IMR-90 (cell line): ENCODE data around the gene FBXW8. TPM values are rescaled to one million over a fixed set of nuclear protein-coding genes. Genes with fewer than 3 reads are reported as not detected.

Experiments
- ATAC-seq: fragments of 200-7000 bp; cut with Tn5 transposase; 2 replicates; pipeline ENCODE4 v1.9.1; 2020; ENCODE audit warnings: low read depth, mild to moderate bottlenecking, moderate library complexity
- BruUV-seq: library from RNA; stranded (reverse); fragments of 400-500 nt; replicated peaks from 2 replicates; lab custom pipeline; 2021; lab: Mats Ljungman, UMichigan
- CTCF ChIA-PET: fragments of 300-600 bp; formaldehyde crosslinking; extraction: SDS; loops from one replicate; lab custom pipeline; 2021; ENCODE audit warnings: antibody characterized with exemption; lab: Yijun Ruan, JAX
- POLR2A ChIA-PET: fragments of 300-600 bp; sonication (Branson Sonifier 250); formaldehyde crosslinking; loops from one replicate; lab custom pipeline; 2022; ENCODE audit warnings: antibody characterized with exemption; ENCODE audit not compliant: unreplicated experiment; lab: Charles Lee
- DNase-seq: peaks from one replicate; pipeline ENCODE4 v3.0.0; 2013
- H2AFZ ChIP-seq: replicated peaks from 2 replicates; pipeline ENCODE3; 2013; ENCODE audit warnings: low read length, mild to moderate bottlenecking; ENCODE audit not compliant: poor library complexity
- H2AK5ac ChIP-seq: 2 replicates; pipeline ENCODE4 v1.6.1; 2013; ENCODE audit warnings: low read depth, low read length, inconsistent platforms
- H2AK9ac ChIP-seq: replicated peaks from 2 replicates; pipeline ENCODE3; 2013; ENCODE audit warnings: mild to moderate bottlenecking, low read depth, low read length, moderate library complexity; ENCODE audit not compliant: poor library complexity
- H2BK120ac ChIP-seq: 2 replicates; pipeline ENCODE4 v1.6.1; 2013; ENCODE audit warnings: low read depth, low read length, inconsistent platforms
- H2BK15ac ChIP-seq: 3 replicates; pipeline ENCODE4 v1.6.1; 2013; ENCODE audit warnings: low read depth, low read length, inconsistent platforms
- H2BK20ac ChIP-seq: 2 replicates; pipeline ENCODE4 v1.6.1; 2013; ENCODE audit warnings: low read depth, mild to moderate bottlenecking, inconsistent platforms, low read length, moderate library complexity
- H2BK5ac ChIP-seq: 2 replicates; pipeline ENCODE4 v1.6.1; 2013; ENCODE audit warnings: mild to moderate bottlenecking, low read depth, low read length, inconsistent platforms; ENCODE audit not compliant: poor library complexity, severe bottlenecking
- H3K14ac ChIP-seq: replicated peaks from 2 replicates; pipeline ENCODE4 v1.6.1; 2013; ENCODE audit warnings: low read depth, low read length, inconsistent platforms
- H3K18ac ChIP-seq: 2 replicates; pipeline ENCODE4 v1.6.1; 2013; ENCODE audit warnings: low read depth, low read length, control low read depth
- H3K23ac ChIP-seq: 2 replicates; pipeline ENCODE4 v1.6.1; 2013; ENCODE audit warnings: low read depth, low read length, inconsistent platforms
- H3K27ac ChIP-seq: 2 replicates; pipeline ENCODE4 v1.5.1; 2013; ENCODE audit warnings: mild to moderate bottlenecking, control low read depth, low read length; ENCODE audit not compliant: insufficient read depth
- H3K27me3 ChIP-seq: 2 replicates; pipeline ENCODE4 v1.6.1; 2013; ENCODE audit warnings: low read length; ENCODE audit not compliant: control insufficient read depth, insufficient read depth
- H3K36me3 ChIP-seq: 2 replicates; pipeline ENCODE4 v1.6.1; 2013; ENCODE audit warnings: low read length, mixed read lengths; ENCODE audit not compliant: control insufficient read depth, insufficient read depth
- H3K4ac ChIP-seq: 2 replicates; pipeline ENCODE4 v1.6.1; 2013; ENCODE audit warnings: low read depth, low read length, inconsistent platforms
- H3K4me1 ChIP-seq: 2 replicates; pipeline ENCODE4 v1.6.1; 2013; ENCODE audit warnings: low read length, mixed read lengths; ENCODE audit not compliant: control insufficient read depth, insufficient read depth
- H3K4me2 ChIP-seq: 2 replicates; pipeline ENCODE4 v1.6.1; 2013; ENCODE audit warnings: low read depth, mild to moderate bottlenecking, control low read depth, low read length, moderate library complexity
- H3K4me3 ChIP-seq: 2 replicates; pipeline ENCODE4 v1.5.1; 2013; ENCODE audit warnings: low read depth, mild to moderate bottlenecking, control low read depth, low read length, moderate library complexity; ENCODE audit not compliant: insufficient read depth
- H3K56ac ChIP-seq: 2 replicates; pipeline ENCODE4 v1.6.1; 2013; ENCODE audit warnings: low read length, inconsistent platforms; ENCODE audit not compliant: insufficient read depth; ENCODE audit errors: extremely low read depth
- H3K79me1 ChIP-seq, 2 experiments: 2 replicates each; pipeline ENCODE4 v1.6.1; 2013; ENCODE audit warnings: low read length in 2 of 2, inconsistent platforms in 1 of 2, low read depth in 1 of 2
- H3K9ac ChIP-seq: 2 replicates; pipeline ENCODE4 v1.6.1; 2013; ENCODE audit warnings: low read depth, low read length, control low read depth
- H3K9me1 ChIP-seq: 2 replicates; pipeline ENCODE4 v1.6.1; 2013; ENCODE audit warnings: low read length, inconsistent platforms; ENCODE audit not compliant: insufficient read depth
- H3K9me3 ChIP-seq: 2 replicates; pipeline ENCODE4 v1.6.1; 2013; ENCODE audit warnings: low read length; ENCODE audit not compliant: control insufficient read depth, insufficient read depth
- H4K20me1 ChIP-seq: 2 replicates; pipeline ENCODE4 v1.6.1; 2013; ENCODE audit warnings: low read length, inconsistent platforms; ENCODE audit not compliant: insufficient read depth
- H4K5ac ChIP-seq: 2 replicates; pipeline ENCODE4 v1.6.1; 2013; ENCODE audit warnings: mild to moderate bottlenecking, low read depth, low read length, control low read depth
- H4K8ac ChIP-seq, 2 experiments: 2 replicates each; pipeline ENCODE4 v1.6.1; 2013; ENCODE audit warnings: low read depth in 2 of 2, low read length in 2 of 2, control low read depth in 1 of 2, inconsistent platforms in 1 of 2
- H4K91ac ChIP-seq: 2 replicates; pipeline ENCODE4 v1.6.1; 2013; ENCODE audit warnings: low read depth, low read length, inconsistent platforms; ENCODE audit not compliant: insufficient read depth
- MAFK ChIP-seq: IDR thresholded peaks from 2 replicates; pipeline ENCODE4 v1.6.1; 2012; ENCODE audit warnings: low read depth, low read length, improper control_type of control experiment
- MAZ ChIP-seq: IDR thresholded peaks from 2 replicates; pipeline ENCODE4 v1.6.1; 2012; ENCODE audit warnings: low read depth, mild to moderate bottlenecking, low read length, improper control_type of control experiment, moderate library complexity, borderline replicate concordance
- NFE2L2 ChIP-seq: fragments of 150-350 bp; IDR thresholded peaks from 2 replicates; pipeline ENCODE4 v1.6.1; 2016; ENCODE audit warnings: low read depth, mild to moderate bottlenecking, low read length
- POLR2A ChIP-seq: IDR thresholded peaks from 2 replicates; pipeline ENCODE4 v1.6.1; 2012; ENCODE audit warnings: mild to moderate bottlenecking, low read depth, low read length
- WGBS, 2 experiments: methylation state at CpG; one replicate each; pipeline versions ENCODE4 v1.1.5 to v1.1.7; 2013; ENCODE audit warnings: missing lambda C conversion rate in 2 of 2; ENCODE audit not compliant: insufficient read length in 1 of 2; ENCODE audit errors: extremely low coverage in 2 of 2; 5-methylcytosine and 5-hydroxymethylcytosine counted together
- dilution Hi-C: fragments of 300-500 bp; cut with HindIII; formaldehyde crosslinking; loops from one replicate; pipeline ENCODE4 v1.14.3; 2018; ENCODE audit warnings: low sequenced_read_pairs; ENCODE audit not compliant: unreplicated experiment
- in situ Hi-C: fragments of 300-500 bp; cut with MboI; formaldehyde crosslinking; loops from 3 replicates; pipeline ENCODE4 v1.14.3; 2019; ENCODE audit warnings: low sequenced_read_pairs, inconsistent platforms, mixed read lengths
- intact Hi-C: fragments of 100-400 bp; cut with micrococcal nuclease; formaldehyde crosslinking; loops from 2 replicates; pipeline ENCODE4 v1.10.0; 2022
- polyA plus RNA-seq, 3 experiments: library from polyadenylated mRNA; depleted of rRNA; stranded (reverse); fragments of >200 nt; gene quantifications; 2 replicates each; pipeline ENCODE4 v1.2.3, GENCODE V29; 2012; ENCODE audit warnings: low replicate concordance in 1 of 3
- total RNA-seq: library from RNA; depleted of rRNA; stranded (reverse); fragments of >200 nt; gene quantifications from 2 replicates; pipeline ENCODE4 v1.2.3, GENCODE V29; 2012

FBXW8 gene
- total and polyA plus RNA-seq, 2 of the 4 experiments (the other 2 are of a cell fraction): 20.3 to 25.8 TPM

DNA sequence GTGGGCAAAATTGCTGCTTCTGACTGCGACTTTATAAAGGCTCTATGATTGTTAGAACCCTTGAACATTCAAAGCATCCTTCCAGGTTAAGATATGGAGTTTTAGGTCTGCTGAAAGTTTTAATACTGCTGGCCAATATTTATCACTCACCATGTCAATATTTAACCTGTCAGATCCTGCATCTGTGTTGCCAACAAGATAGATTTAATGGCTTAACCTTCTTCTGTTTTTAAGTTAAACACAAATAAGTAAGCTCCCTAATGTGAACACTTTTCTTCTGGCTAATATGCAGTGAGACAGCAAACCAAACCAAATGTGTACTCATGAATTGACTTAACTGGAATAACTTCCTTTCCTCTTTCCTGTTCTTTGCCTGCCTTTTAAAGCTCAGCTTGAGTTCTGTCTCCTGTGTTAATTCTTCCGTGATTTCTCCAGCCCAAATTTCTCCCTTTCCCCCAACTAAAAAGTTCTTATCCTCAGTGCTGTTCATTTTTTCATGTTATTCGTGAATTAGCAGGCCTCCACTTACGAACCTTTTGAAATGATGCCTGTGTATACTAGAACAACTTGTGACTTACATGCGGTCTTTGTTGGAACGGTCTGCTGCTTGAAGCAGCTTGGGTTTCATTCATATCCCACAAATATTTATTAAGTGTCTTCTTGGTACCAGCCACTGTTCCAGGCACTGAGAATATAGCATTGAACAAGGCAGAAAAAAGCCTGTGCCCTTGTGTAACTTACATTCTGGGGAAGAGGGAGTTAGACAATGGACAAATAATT is 9.1 kb downstream of the FBXW8 start:
- dilution Hi-C loops (no loop called here), in situ Hi-C loops (no loop called here), intact Hi-C loops (loop anchor here (5.0 kb wide), 1 partner anchor 62 kb away; no protein-coding TSS in a partner anchor)
- Histone ChIP-seq H2BK5ac (no peak overlapping the region), H3K14ac (no peak overlapping the region), H2AK9ac (no peak overlapping the region), H3K79me1 (peaks cover 27 to 83% of the 10 kb centered on the region in 2 experiments), H3K9me3 (no peaks in the 10 kb centered on the region), H3K4me1 (peaks cover 10% of the 10 kb centered on the region), H3K27me3 (no peaks in the 10 kb centered on the region), H4K91ac (no peak overlapping the region), H4K8ac (no peak overlapping the region), H3K27ac (no peak overlapping the region), H3K23ac (no peak overlapping the region), H3K56ac (no peak overlapping the region), H4K5ac (no peak overlapping the region), H2BK120ac (no peak overlapping the region), H3K4ac (no peak overlapping the region), H2BK15ac (no peak overlapping the region), H3K36me3 (peaks cover 2% of the 10 kb centered on the region; the same call in 1 of the 2 replicates), H2AFZ (no peak overlapping the region), H3K9ac (no peak overlapping the region), H3K9me1 (peaks cover 16% of the 10 kb centered on the region), H4K20me1 (peaks cover 55% of the 10 kb centered on the region), H3K18ac (no peak overlapping the region), H3K4me2 (no peak overlapping the region), H2BK20ac (no peak overlapping the region), H2AK5ac (no peak overlapping the region), H3K4me3 (no peak overlapping the region)
- BruUV-seq: no TSS peak
- DNase-seq (no peak), ATAC-seq (no peak)
- CTCF ChIA-PET: no interaction called here
- POLR2A ChIA-PET: no interaction called here
- TF ChIP-seq NFE2L2 (no peak), POLR2A (no peak), MAFK (no peak), MAZ (no peak)
- 86% methylated on average over 3 of the region's 6 CpGs; no CpG with 5 or more reads in 1 of the 2 experiments for WGBS, 2 experiments
